OCI-M2 (cell line): ENCODE measurements around the gene ZSCAN2.
"Not testable (repeated sequence)": the region's sequence is repeated elsewhere in the genome, so short reads cannot be mapped to it uniquely, and the experiment has no call there.

Source experiments
- DNase-seq: peaks from one replicate; lab custom pipeline; 2025; ENCODE audit not compliant: unreplicated experiment; lab: John Stamatoyannopoulos, UW

ZSCAN2 gene

GRCh38 chr15:84634228-84634837 is 33.5 kb downstream of the ZSCAN2 start:
- DNase-seq = no peak

- no peak for DNase-seq
Observed at GRCh38 chr15:84638103-84638502, 37.3 kb downstream of the ZSCAN2 start.

- not testable (repeated sequence) for DNase-seq
Observed at GRCh38 chr15:84641871-84642270, 41.1 kb downstream of the ZSCAN2 start.

- not testable (repeated sequence) for DNase-seq
Observed at GRCh38 chr15:84642640-84643039, 41.8 kb downstream of the ZSCAN2 start.

- no peak for DNase-seq
Observed at GRCh38 chr15:84643838-84644237, 43.0 kb downstream of the ZSCAN2 start.

- DNase-seq = no peak
Observed at GRCh38 chr15:84645496-84645895, 44.7 kb downstream of the ZSCAN2 start.

GRCh38 chr15:84645997-84646396 is 45.2 kb downstream of the ZSCAN2 start:
- DNase-seq = no peak

- DNase-seq = no peak
Observed at GRCh38 chr15:84647726-84648125, 46.9 kb downstream of the ZSCAN2 start.

GRCh38 chr15:84648539-84648938 is 47.7 kb downstream of the ZSCAN2 start:
- no peak for DNase-seq

GRCh38 chr15:84649706-84650105 is 48.9 kb downstream of the ZSCAN2 start:
- no peak for DNase-seq

- no peak for DNase-seq
Observed at GRCh38 chr15:84653584-84653909, 52.7 kb downstream of the ZSCAN2 start.

GRCh38 chr15:84653910-84654688 is 53.3 kb downstream of the ZSCAN2 start, which contains the start of gene WDR73:
Gene WDR73 (minus strand): TSS chr15:84654283. CDS start chr15:84654274, 9 bp downstream.
- peak; percentile 48 for DNase-seq

GRCh38 chr15:84654689-84655453 is 54.1 kb downstream of the ZSCAN2 start:
- DNase-seq = no peak

- no peak for DNase-seq
Observed at GRCh38 chr15:84656972-84657371, 56.2 kb downstream of the ZSCAN2 start.

GRCh38 chr15:84657748-84658079 is 56.9 kb downstream of the ZSCAN2 start:
- DNase-seq = no peak

GRCh38 chr15:84658080-84658787 is 57.4 kb downstream of the ZSCAN2 start, which contains the start of gene NMB:
Gene NMB (minus strand): TSS chr15:84658199. CDS start chr15:84658152, 47 bp downstream.
- DNase-seq = no peak

GRCh38 chr15:84658788-84659411 is 58.1 kb downstream of the ZSCAN2 start:
- DNase-seq = no peak

- no peak for DNase-seq
Observed at GRCh38 chr15:84659904-84660781, 59.3 kb downstream of the ZSCAN2 start.

- DNase-seq = no peak
Observed at GRCh38 chr15:84661001-84661400, 60.2 kb downstream of the ZSCAN2 start.

GRCh38 chr15:84666373-84666772 is 65.6 kb downstream of the ZSCAN2 start:
- no peak for DNase-seq
